Cortex of kidney (tissue), 1 donor: Measurements from ENCODE around the gene NBEAL1.
"Not testable (repeated sequence)": the region's sequence is repeated elsewhere in the genome, so short reads cannot be mapped to it uniquely, and the experiment has no call there.

Experiments
- DNase-seq: peaks from one replicate; lab custom pipeline; 2025; lab: John Stamatoyannopoulos, UW

NBEAL1 gene

GRCh38 chr2:203014456-203015199 lies at the start of gene NBEAL1:
NBEAL1 (plus strand) TSS chr2:203014875; CDS start chr2:203016385, 1,510 bp downstream.
- peak; percentile 84 for DNase-seq

GRCh38 chr2:202965810-202966460 lies 48.7 kb upstream of the NBEAL1 start:
- DNase-seq: no peak

- DNase-seq: not testable (repeated sequence)
Measured at GRCh38 chr2:202969404-202969803, 45.3 kb upstream of the NBEAL1 start.

- DNase-seq: no peak
Measured at GRCh38 chr2:202976809-202977208, 37.9 kb upstream of the NBEAL1 start.

GRCh38 chr2:202982779-202983491 lies 31.7 kb upstream of the NBEAL1 start:
- DNase-seq: no peak

GRCh38 chr2:202989749-202990148 lies 24.9 kb upstream of the NBEAL1 start:
- no peak for DNase-seq

GRCh38 chr2:202990501-202990900 lies 24.2 kb upstream of the NBEAL1 start:
- no peak for DNase-seq

GRCh38 chr2:202997113-202997512 lies 17.6 kb upstream of the NBEAL1 start:
- not testable (repeated sequence) for DNase-seq

- no peak for DNase-seq
Measured at GRCh38 chr2:203002054-203002821, 12.4 kb upstream of the NBEAL1 start.

GRCh38 chr2:203003716-203004115 lies 11.0 kb upstream of the NBEAL1 start:
- DNase-seq: no peak

- DNase-seq: no peak
Measured at GRCh38 chr2:203016716-203017115, 2.0 kb downstream of the NBEAL1 start.

GRCh38 chr2:203018181-203018580 lies 3.5 kb downstream of the NBEAL1 start:
- no peak for DNase-seq

- no peak for DNase-seq
Measured at GRCh38 chr2:203019142-203019541, 4.5 kb downstream of the NBEAL1 start.

- no peak for DNase-seq
Measured at GRCh38 chr2:203021991-203022390, 7.3 kb downstream of the NBEAL1 start.

- DNase-seq: no peak
Measured at GRCh38 chr2:203022751-203023150, 8.1 kb downstream of the NBEAL1 start.

- no peak for DNase-seq
Measured at GRCh38 chr2:203025592-203025991, 10.9 kb downstream of the NBEAL1 start.

GRCh38 chr2:203030545-203030944 lies 15.9 kb downstream of the NBEAL1 start:
- no peak for DNase-seq

- DNase-seq: no peak
Measured at GRCh38 chr2:203030991-203031390, 16.3 kb downstream of the NBEAL1 start.

- DNase-seq: no peak
Measured at GRCh38 chr2:203033395-203033794, 18.7 kb downstream of the NBEAL1 start.

- DNase-seq: no peak
Measured at GRCh38 chr2:203035879-203036470, 21.3 kb downstream of the NBEAL1 start.

GRCh38 chr2:203037026-203037425 lies 22.4 kb downstream of the NBEAL1 start:
- no peak for DNase-seq

- no peak for DNase-seq
Measured at GRCh38 chr2:203038586-203038985, 23.9 kb downstream of the NBEAL1 start.
